ENCODE measurements around the gene HKDC1. TPM values are rescaled to one million over a fixed set of nuclear protein-coding genes. Genes with fewer than 3 reads are reported as not detected.

HKDC1 gene
- total RNA-seq, 1 experiment from 2014 or later = 1.7 TPM

DNA sequence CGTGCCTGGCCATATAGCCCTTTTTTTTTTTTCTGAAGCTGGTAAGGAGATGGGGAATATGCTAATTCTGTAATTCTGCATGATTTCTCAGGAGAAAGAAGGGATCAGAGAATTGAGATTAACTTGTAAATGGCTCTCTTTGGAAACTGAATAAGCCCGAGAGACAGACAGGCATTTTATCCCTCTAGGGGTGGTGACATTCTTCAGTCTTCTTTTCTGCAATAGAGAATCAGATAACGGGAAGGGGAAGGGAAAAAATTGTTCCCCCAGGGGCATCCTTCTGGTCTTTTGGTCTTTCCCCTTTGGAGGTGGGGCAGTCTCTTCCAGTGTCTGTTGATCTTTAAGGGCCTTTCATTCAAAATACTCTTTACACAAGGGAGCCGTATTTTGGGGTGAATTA lies 92.4 kb downstream of the HKDC1 start:
- H3K4me2 ChIP-seq (ENCODE audit: low read length) = no peak overlapping the region
- H3K9me2 ChIP-seq (ENCODE audit: insufficient read depth) = no peaks in the 10 kb centered on the region
- intact Hi-C loops (cut with micrococcal nuclease) = no loop called here
- DNase-seq (ENCODE audit: low read depth, low spot score) = no peak
- peaks cover 7 to 15% of the 10 kb centered on the region in 2 experiments for H3K4me1 ChIP-seq (ENCODE audit: control insufficient read depth in 1 of 2, insufficient read depth in 2 of 2, low read length in 2 of 2)
- H4K20me1 ChIP-seq (ENCODE audit: insufficient read depth) = no peaks in the 10 kb centered on the region
- H3K79me2 ChIP-seq (ENCODE audit: insufficient read depth, low read length) = no peaks in the 10 kb centered on the region
- H3K9ac ChIP-seq (ENCODE audit: low read length) = no peak overlapping the region
- no peaks in the 10 kb centered on the region for H3K36me3 ChIP-seq (ENCODE audit: control insufficient read depth in 1 of 2, insufficient read depth in 2 of 2, low read length in 2 of 2)
- no peak overlapping the region for H3K4me3 ChIP-seq (replicated peaks in 1 of 2; ENCODE audit: low read depth in 1 of 2, low read length in 2 of 2)
- ChIA-PET CTCF (no interaction called here), POLR2A (no interaction called here), RAD21 (ENCODE audit: low non-redundant PET in 1 of 2, low total read pairs in 2 of 2, uncharacterized antibody in 2 of 2, unreplicated experiment in 2 of 2) (no interaction called here)
- H2AFZ ChIP-seq (ENCODE audit: low read depth, low read length, poor library complexity, severe bottlenecking) = no peak overlapping the region
- no peaks in the 10 kb centered on the region for H3K27me3 ChIP-seq (ENCODE audit: insufficient read depth, low read length)
- no peak overlapping the region for H3K27ac ChIP-seq (ENCODE audit: low read depth, low read length)
- no peak for ATAC-seq
- H3K9me3 ChIP-seq (ENCODE audit: control insufficient read depth in 1 of 2, insufficient read depth in 1 of 2, low read depth in 1 of 2, low read length in 2 of 2) = no peaks in the 10 kb centered on the region
- BruUV-seq (replicated peaks) = no TSS peak
- TF ChIP-seq TCF7L2 (IDR thresholded peaks at IDR 0.05; ENCODE audit: borderline replicate concordance, extremely low read depth, insufficient read depth, insufficient read length) (no peak), ELF1 (IDR thresholded peaks at IDR 0.05; ENCODE audit: borderline replicate concordance, low read depth) (no peak), SIN3A (IDR thresholded peaks at IDR 0.05; ENCODE audit: low read depth) (no peak), ZNF274 (IDR thresholded peaks at IDR 0.05; ENCODE audit: low read depth, low read length) (no peak), YY1 (IDR thresholded peaks at IDR 0.05; ENCODE audit: extremely low read depth, insufficient replicate concordance, low read depth, low read length) (no peak), REST (IDR thresholded peaks at IDR 0.05; ENCODE audit: low read depth) (no peak), ATF3 (IDR thresholded peaks at IDR 0.05) (no peak), CBX3 (IDR thresholded peaks at IDR 0.05; ENCODE audit: low read depth) (no peak), EGR1 (IDR thresholded peaks at IDR 0.05; ENCODE audit: low read depth) (no peak), EZH2 (IDR thresholded peaks at IDR 0.05) (no peak), FOSL1 (IDR thresholded peaks at IDR 0.05; ENCODE audit: low read depth) (no peak), POLR2AphosphoS5 (IDR thresholded peaks at IDR 0.05; ENCODE audit: low read depth, low read length) (no peak), SRF (IDR thresholded peaks at IDR 0.05; ENCODE audit: low read depth) (no peak), SP1 (IDR thresholded peaks at IDR 0.05; ENCODE audit: low read depth) (no peak), CEBPB (IDR thresholded peaks at IDR 0.05; ENCODE audit: low read depth) (no peak), RAD21 (IDR thresholded peaks at IDR 0.05; ENCODE audit: low read depth) (no peak)
- TF ChIP-seq, protein P1, sequence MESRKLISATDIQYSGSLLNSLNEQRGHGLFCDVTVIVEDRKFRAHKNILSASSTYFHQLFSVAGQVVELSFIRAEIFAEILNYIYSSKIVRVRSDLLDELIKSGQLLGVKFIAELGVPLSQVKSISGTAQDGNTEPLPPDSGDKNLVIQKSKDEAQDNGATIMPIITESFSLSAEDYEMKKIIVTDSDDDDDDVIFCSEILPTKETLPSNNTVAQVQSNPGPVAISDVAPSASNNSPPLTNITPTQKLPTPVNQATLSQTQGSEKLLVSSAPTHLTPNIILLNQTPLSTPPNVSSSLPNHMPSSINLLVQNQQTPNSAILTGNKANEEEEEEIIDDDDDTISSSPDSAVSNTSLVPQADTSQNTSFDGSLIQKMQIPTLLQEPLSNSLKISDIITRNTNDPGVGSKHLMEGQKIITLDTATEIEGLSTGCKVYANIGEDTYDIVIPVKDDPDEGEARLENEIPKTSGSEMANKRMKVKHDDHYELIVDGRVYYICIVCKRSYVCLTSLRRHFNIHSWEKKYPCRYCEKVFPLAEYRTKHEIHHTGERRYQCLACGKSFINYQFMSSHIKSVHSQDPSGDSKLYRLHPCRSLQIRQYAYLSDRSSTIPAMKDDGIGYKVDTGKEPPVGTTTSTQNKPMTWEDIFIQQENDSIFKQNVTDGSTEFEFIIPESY (IDR thresholded peaks at IDR 0.05; ENCODE audit: extremely low read depth, insufficient replicate concordance, low read length) = no peak
